Kidney (tissue), 14 donors: Measurements from ENCODE around the gene C3orf70. TPM values are rescaled to one million over a fixed set of nuclear protein-coding genes. Genes with fewer than 3 reads are reported as not detected.

Source experiments
- DNase-seq, 5 donors: peaks; one replicate each; pipeline ENCODE4 v3.0.0-alpha.2; 2013 to 2020
- FAIRE-seq: peaks from 2 replicates; lab custom pipeline; 2012; peaks lifted over from hg19 to GRCh38; lab: Jason Lieb, UNC
- H3K27ac ChIP-seq, 2 donors: one replicate each; pipeline ENCODE4 v1.7.0; 2013; ENCODE audit warnings: low read depth in 2 of 2, low read length in 2 of 2, inconsistent platforms in 1 of 2
- H3K27me3 ChIP-seq: one replicate; pipeline ENCODE4 v1.7.1; 2013; ENCODE audit warnings: low read length, inconsistent platforms; ENCODE audit not compliant: control insufficient read depth, insufficient read depth
- H3K36me3 ChIP-seq, 3 donors: one replicate each; pipeline versions ENCODE4 v1.7.0 to v1.7.1; 2013; ENCODE audit warnings: low read length in 3 of 3, control low read depth in 1 of 3, inconsistent platforms in 1 of 3; ENCODE audit not compliant: insufficient read depth in 3 of 3, control insufficient read depth in 2 of 3
- H3K4me1 ChIP-seq, 3 donors: one replicate each; pipeline versions ENCODE4 v1.7.0 to v1.7.1; 2013; ENCODE audit warnings: low read length in 3 of 3, inconsistent platforms in 1 of 3, low read depth in 1 of 3; ENCODE audit not compliant: control insufficient read depth in 2 of 3, insufficient read depth in 2 of 3
- H3K4me3 ChIP-seq, 3 donors: one replicate each; pipeline versions ENCODE4 v1.7.0 to v1.8.1; 2013; ENCODE audit warnings: low read length in 3 of 3, control low read depth in 1 of 3, inconsistent platforms in 1 of 3
- H3K9ac ChIP-seq, 3 donors: one replicate each; pipeline versions ENCODE4 v1.7.0 to v1.7.1; 2013; ENCODE audit warnings: low read length in 3 of 3, control low read depth in 1 of 3, inconsistent platforms in 1 of 3
- H3K9me3 ChIP-seq, 3 donors: one replicate each; pipeline versions ENCODE4 v1.7.0 to v1.7.1; 2013; ENCODE audit warnings: low read length in 3 of 3, control low read depth in 1 of 3, inconsistent platforms in 1 of 3; ENCODE audit not compliant: control insufficient read depth in 2 of 3, insufficient read depth in 1 of 3
- CTCF ChIP-seq: IDR thresholded peaks from 3 replicates; pipeline ENCODE4 v1.5.1; 2012; ENCODE audit warnings: mild to moderate bottlenecking, moderate library complexity, borderline replicate concordance; ENCODE audit not compliant: insufficient read depth; ENCODE audit errors: extremely low read depth
- intact Hi-C: fragments of 100-400 bp; cut with DNase I; formaldehyde crosslinking; loops from one replicate; pipeline ENCODE4 v1.11.1; 2022
- polyA plus RNA-seq: library from polyadenylated mRNA; stranded (reverse); fragments of 350-450 nt; fragmentation: Illumina TruSeq; extraction: RNeasy Lipid Tissue Mini Kit (QIAGEN cat#74804); gene quantifications from one replicate; pipeline ENCODE4 v1.2.3, GENCODE V29; 2014; ENCODE audit warnings: low read depth, low replicate concordance; ENCODE audit not compliant: insufficient read depth
- total RNA-seq: library from RNA; stranded (reverse); fragmentation: NEBNext Ultra II Directional; extraction: Animal tissue kit (Norgen Biotek cat#: 25700); gene quantifications from one replicate; pipeline ENCODE4 v1.2.1, GENCODE V29; 2021
- donor health status: control.
- donor health status: control.
- donor health status: control.
- donor health status: control.
- donor health status: control.
- donor health status: DM: yes; HTN: yes; CAD: no.
- donor health status: Normal renal cell carcinoma (clear cell type).

Gene C3orf70
- total and polyA plus RNA-seq, 2 donors from 2014 or later: 0.69 to 2.8 TPM

- no peak for TF ChIP-seq CTCF
- Histone ChIP-seq H3K27me3 (no peaks in the 10 kb centered on the region), H3K36me3 (no peaks in the 10 kb centered on the region), H3K9ac (no peak overlapping the region), H3K4me1 (no peaks in the 10 kb centered on the region), H3K27ac (no peak overlapping the region), H3K4me3 (no peak overlapping the region), H3K9me3 (no peaks in the 10 kb centered on the region)
- FAIRE-seq (no peak), DNase-seq (peak in 1 of 5 donors; percentile 52)
- intact Hi-C loops: no loop called here
Observed at GRCh38 chr3:185070491-185071286, 82.2 kb downstream of the C3orf70 start.

GRCh38 chr3:185069037-185070030 is 83.5 kb downstream of the C3orf70 start:
- H3K36me3 ChIP-seq: no peaks in the 10 kb centered on the region
- H3K9me3 ChIP-seq: no peaks in the 10 kb centered on the region
- no peak overlapping the region for H3K27ac ChIP-seq
- DNase-seq: peak in 4 of 5 donors; percentile 42 to 62 (median 53)
- no peak for FAIRE-seq
- H3K9ac ChIP-seq: no peak overlapping the region
- no peak for TF ChIP-seq CTCF
- H3K27me3 ChIP-seq: no peaks in the 10 kb centered on the region
- H3K4me3 ChIP-seq: no peak overlapping the region
- no peaks in the 10 kb centered on the region for H3K4me1 ChIP-seq
- intact Hi-C loops: no loop called here

- Histone ChIP-seq H3K27ac (no peak overlapping the region), H3K9ac (no peak overlapping the region), H3K36me3 (no peaks in the 10 kb centered on the region), H3K4me3 (no peak overlapping the region), H3K27me3 (no peaks in the 10 kb centered on the region), H3K4me1 (no peaks in the 10 kb centered on the region), H3K9me3 (no peaks in the 10 kb centered on the region)
- intact Hi-C loops: no loop called here
- DNase-seq (no peak), FAIRE-seq (no peak)
- no peak for TF ChIP-seq CTCF
Observed at GRCh38 chr3:185067173-185067572, 85.7 kb downstream of the C3orf70 start.
